OCI-M2 (cell line): ENCODE data around the gene STYXL2.

Source experiments
- DNase-seq: peaks from one replicate; lab custom pipeline; 2025; ENCODE audit not compliant: unreplicated experiment; lab: John Stamatoyannopoulos, UW

Gene STYXL2

GRCh38 chr1:167107456-167107855, 13.6 kb downstream of the STYXL2 start:
- DNase-seq, result no peak

DNA sequence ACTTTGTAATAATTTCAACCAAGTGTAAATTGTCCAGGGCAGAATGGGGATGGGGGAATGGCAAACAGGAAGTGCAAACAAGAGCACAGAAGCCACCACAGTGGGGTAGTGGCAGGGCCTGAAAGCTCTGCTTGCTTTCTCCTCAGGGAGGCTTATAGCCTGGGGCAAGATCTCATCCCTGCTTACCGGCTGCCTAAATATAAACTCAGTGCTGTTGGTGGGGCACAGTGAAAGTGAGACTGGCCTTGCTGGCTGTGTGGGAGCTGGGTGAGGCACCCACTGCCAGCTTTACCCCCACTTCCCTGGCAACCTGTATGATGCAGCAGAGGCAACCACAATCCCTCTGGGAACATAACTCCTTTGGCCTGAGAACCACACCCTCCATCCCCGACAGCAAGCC, 15.2 kb downstream of the STYXL2 start:
- no peak for DNase-seq

- DNase-seq, result no peak
Observed at GRCh38 chr1:167110586-167110985, 16.7 kb downstream of the STYXL2 start.

- no peak for DNase-seq
Observed at GRCh38 chr1:167111868-167112709, 18.2 kb downstream of the STYXL2 start.

- no peak for DNase-seq
Observed at GRCh38 chr1:167114725-167115124, 20.9 kb downstream of the STYXL2 start.

DNA sequence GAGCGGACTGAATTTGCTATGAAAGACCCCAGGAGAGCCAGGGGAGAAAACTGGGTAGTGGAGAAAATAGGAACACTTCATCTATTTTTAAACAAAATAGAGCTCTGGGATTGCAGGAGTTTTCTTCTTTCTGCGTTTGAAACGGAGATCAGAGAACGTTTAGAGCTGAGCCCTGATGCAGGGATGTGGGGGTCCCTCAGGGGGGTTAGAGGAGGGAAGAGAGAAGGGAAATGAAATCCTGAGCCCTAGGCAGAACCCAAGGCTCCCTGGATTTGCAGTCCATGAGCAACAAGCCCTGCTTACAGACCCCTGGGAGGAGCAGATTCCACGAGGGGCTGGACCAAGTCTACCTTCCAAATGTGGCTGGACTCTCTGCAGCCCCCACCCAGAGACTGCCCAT, 21.8 kb downstream of the STYXL2 start:
- DNase-seq, result no peak

DNA sequence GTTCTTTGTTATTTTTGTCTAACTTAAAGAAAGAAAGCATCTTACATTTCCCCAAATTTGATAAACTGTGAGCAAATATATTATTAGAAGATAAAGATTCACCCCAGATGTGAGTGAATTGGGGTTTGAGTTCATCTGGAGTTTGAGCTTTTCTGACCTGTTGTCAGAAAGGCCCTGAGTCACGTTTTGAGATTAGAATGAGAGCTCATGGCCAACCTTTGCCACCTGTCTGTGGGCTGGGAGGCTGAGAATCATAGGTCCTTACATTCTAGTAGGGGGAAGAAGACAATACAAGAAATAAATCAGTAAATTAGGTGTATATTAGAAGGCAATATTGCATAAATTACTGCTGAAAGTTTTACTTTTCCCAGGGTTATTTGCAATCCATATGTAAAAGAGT, 22.3 kb downstream of the STYXL2 start:
- DNase-seq, result no peak

GRCh38 chr1:167117225-167117624, 23.4 kb downstream of the STYXL2 start:
- no peak for DNase-seq

DNA sequence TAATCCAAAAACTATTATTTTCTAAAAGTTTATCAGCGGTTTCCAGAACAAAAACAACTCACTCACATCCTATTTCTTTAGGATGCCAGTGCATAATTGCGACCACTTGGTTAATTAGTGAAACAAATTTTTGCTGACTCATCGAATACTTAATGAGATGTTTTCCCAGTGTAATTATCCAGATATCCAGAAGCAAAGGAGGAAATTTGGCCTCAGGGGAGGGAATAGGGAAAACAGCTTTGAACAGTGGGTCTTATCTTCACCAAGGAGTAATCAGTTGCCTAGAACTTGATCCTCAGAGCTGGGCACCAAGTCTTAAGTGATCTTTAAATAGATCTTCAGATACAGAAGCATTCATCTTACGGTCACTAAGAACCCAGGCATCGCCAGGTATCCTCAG, 24.3 kb downstream of the STYXL2 start:
- no peak for DNase-seq

DNA sequence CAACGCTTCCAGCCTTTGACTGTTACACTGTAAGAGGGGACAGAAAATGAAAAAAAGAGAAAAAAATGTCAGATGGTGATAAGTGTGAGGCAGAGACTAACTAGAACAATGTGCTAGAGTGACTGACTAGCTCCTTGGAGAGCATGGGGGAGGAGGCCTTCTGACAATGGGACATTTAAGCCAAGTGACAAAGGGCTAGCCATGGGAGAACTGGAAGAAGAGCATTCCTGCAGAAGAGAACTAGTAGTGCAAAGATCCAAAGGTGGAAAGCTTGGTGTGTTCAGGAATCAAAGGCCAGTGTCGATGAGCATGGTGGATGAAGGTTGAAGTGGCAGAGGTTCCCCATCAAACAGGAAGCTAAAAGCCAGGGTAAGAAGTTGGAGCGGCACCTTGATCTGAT, 25.8 kb downstream of the STYXL2 start:
- no peak for DNase-seq

DNA sequence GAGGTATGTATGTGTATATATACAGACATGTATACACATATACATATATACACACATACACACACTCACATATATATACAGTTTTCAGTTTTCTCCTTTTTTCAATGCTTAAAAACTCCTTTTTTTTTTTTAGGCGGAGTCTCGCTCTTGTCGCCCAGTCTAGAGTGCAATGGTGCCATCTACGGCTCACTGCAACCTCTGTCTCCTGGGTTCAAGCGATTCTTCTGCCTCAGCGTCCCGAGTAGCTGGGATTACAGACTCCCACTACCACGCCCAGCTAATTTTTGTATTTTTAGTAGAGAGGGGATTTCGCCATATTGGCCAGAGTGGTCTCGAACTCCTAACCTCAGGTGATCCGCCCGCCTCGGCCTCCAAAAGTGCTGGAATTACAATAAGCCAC, 27.0 kb downstream of the STYXL2 start:
- DNase-seq, result no peak

DNA sequence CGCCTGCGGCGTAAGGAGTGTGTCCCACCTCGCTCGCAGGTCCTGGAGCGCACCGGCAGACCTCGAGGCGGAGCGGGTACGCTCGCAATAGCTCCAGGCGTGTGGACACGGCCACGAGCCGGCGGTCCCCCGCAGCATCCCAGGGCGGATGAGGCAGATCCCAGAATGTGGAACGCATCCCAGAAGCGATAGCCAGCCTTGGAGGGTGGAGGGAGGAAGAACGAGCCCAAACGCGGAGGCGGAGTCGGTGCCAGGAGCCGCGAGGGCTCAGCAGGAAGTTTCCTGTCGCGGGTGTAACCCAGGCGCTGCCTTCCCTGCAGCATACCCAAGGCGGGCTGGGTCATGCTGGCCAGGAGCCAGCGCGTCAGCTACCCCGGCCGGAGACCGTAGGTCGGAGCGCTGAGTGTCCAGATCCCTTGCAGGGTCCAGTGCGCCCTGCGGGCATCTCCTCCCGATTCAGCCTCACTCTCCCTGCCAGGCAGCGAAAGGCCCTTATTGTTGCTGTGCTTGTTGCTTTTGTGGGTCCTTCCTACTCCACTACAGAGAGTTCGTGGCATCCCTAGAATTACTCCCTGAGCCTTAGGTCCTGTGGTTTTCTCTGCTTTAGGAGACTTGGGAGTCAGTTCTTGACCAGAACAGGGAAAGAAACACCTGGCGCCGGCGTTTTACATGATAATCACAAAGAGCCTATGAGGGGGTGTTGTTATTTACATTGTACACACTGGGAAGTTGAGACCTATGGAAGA, 27.7 kb downstream of the STYXL2 start:
- no peak for DNase-seq

GRCh38 chr1:167122121-167122480, 28.2 kb downstream of the STYXL2 start:
- DNase-seq, result no peak

GRCh38 chr1:167122568-167122967, 28.7 kb downstream of the STYXL2 start:
- no peak for DNase-seq

GRCh38 chr1:167126317-167126716, 32.4 kb downstream of the STYXL2 start:
- DNase-seq, result no peak

- no peak for DNase-seq
Observed at GRCh38 chr1:167126811-167127210, 32.9 kb downstream of the STYXL2 start.

DNA sequence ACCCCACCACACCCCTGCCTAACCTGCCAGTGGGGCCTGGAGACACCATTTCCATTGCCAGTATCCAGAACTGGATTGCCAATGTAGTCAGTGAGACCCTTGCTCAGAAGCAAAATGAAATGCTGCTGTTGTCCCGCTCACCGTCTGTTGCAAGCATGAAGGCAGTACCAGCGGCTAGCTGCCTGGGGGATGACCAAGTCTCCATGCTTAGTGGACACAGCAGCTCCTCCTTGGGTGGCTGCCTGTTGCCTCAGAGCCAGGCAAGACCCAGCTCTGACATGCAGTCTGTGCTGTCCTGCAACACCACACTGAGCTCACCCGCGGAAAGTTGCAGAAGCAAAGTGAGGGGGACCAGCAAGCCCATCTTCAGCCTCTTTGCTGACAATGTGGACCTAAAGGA, 33.4 kb downstream of the STYXL2 start:
- DNase-seq, result no peak

DNA sequence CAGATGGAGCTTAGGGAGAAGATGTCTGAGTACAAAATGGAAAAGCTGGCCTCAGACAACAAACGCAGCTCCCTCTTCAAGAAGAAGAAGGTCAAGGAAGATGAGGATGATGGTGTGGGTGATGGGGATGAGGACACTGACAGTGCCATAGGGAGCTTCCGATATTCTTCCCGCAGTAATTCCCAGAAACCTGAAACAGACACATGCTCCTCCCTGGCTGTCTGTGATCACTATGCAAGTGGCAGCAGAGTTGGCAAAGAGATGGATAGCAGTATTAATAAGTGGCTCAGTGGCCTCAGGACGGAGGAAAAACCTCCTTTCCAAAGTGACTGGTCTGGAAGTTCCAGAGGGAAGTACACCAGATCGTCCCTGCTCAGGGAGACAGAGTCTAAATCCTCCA, 33.8 kb downstream of the STYXL2 start:
- DNase-seq, result no peak

- no peak for DNase-seq
Observed at GRCh38 chr1:167128261-167129227, 34.7 kb downstream of the STYXL2 start.

DNA sequence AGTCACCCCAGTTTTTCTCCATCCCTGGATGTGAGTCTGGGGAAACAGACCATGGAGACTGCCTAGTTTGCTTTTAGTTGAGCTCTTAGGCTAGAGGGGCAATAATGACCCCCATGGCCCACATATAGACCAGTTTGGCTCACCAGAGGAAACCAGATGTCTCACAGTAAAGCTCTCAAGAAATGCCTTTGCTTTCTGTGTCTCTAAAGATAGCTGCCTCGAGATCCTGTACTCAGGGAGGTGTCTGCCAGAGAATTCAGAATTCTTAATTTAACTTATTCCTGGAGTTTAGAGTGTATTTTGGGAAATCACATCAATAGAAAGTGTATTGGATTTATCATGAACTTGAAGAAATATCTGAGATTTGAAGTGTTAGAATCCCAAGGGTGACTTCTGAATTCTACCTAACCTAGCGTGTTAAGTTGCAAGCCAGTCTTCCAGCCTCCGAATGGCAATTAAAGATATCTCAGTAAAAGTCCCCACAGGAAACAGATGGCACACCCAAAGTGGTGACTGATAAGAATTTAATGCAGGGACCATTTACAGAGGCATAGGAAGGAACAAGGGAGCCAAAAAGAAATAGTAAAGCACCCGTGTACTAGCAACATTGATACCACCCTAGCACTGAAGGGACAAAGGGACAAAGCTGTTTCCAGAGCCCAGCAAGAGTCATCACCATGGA, 37.1 kb downstream of the STYXL2 start:
- no peak for DNase-seq
